SU-DHL-6 (cell line): ENCODE results near the gene TRAF4.

Experiments used
- EZH2phosphoT487 ChIP-seq: fragments of 200-600 bp; sonication (generic), shearing (Covaris generic); conservative IDR thresholded peaks from 2 replicates; pipeline ENCODE4 v1.6.1; 2018; ENCODE audit warnings: mild to moderate bottlenecking, antibody characterized with exemption, low read length, moderate library complexity, mixed read lengths
- TF ChIP-seq, protein P1 (sequence below): fragments of 200-600 bp; sonication (generic); IDR thresholded peaks from one replicate; pipeline ENCODE4 v1.5.1; 2017; ENCODE audit warnings: antibody characterized with exemption, mild to moderate bottlenecking, low read length, moderate library complexity; ENCODE audit not compliant: insufficient read depth, poor library complexity, severe bottlenecking

GRCh38 chr17:28745786-28746411 is 2.1 kb downstream of the TRAF4 start:
- TF ChIP-seq, protein P1, sequence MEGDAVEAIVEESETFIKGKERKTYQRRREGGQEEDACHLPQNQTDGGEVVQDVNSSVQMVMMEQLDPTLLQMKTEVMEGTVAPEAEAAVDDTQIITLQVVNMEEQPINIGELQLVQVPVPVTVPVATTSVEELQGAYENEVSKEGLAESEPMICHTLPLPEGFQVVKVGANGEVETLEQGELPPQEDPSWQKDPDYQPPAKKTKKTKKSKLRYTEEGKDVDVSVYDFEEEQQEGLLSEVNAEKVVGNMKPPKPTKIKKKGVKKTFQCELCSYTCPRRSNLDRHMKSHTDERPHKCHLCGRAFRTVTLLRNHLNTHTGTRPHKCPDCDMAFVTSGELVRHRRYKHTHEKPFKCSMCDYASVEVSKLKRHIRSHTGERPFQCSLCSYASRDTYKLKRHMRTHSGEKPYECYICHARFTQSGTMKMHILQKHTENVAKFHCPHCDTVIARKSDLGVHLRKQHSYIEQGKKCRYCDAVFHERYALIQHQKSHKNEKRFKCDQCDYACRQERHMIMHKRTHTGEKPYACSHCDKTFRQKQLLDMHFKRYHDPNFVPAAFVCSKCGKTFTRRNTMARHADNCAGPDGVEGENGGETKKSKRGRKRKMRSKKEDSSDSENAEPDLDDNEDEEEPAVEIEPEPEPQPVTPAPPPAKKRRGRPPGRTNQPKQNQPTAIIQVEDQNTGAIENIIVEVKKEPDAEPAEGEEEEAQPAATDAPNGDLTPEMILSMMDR = no peak
- TF ChIP-seq EZH2phosphoT487 = no peak
